ENCODE data around the gene EMC9. TPM values are rescaled to one million over a fixed set of nuclear protein-coding genes. Genes with fewer than 3 reads are reported as not detected.
A peak's percentile ranks its signal among the peaks of the same experiment; 100 is the strongest.

Gene EMC9
- total and polyA plus RNA-seq, 10 of the 15 experiments (the other 5 are each of a cell fraction or from before 2014, with no cell fraction given): 15.3 to 60.5 (median 30.3) TPM

- TF ChIP-seq, protein P1, sequence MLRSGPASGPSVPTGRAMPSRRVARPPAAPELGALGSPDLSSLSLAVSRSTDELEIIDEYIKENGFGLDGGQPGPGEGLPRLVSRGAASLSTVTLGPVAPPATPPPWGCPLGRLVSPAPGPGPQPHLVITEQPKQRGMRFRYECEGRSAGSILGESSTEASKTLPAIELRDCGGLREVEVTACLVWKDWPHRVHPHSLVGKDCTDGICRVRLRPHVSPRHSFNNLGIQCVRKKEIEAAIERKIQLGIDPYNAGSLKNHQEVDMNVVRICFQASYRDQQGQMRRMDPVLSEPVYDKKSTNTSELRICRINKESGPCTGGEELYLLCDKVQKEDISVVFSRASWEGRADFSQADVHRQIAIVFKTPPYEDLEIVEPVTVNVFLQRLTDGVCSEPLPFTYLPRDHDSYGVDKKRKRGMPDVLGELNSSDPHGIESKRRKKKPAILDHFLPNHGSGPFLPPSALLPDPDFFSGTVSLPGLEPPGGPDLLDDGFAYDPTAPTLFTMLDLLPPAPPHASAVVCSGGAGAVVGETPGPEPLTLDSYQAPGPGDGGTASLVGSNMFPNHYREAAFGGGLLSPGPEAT (IDR thresholded peaks at IDR 0.05; ENCODE audit: low read depth): peak; percentile 98
- TF ChIP-seq SPI1 (IDR thresholded peaks at IDR 0.05; ENCODE audit: borderline replicate concordance, insufficient read depth, low read depth, low read length) (peak; percentile 66), GABPA (IDR thresholded peaks at IDR 0.05; ENCODE audit: low read depth) (no peak), JUNB (IDR thresholded peaks at IDR 0.05) (no peak), ZBTB4 (CRISPR knock-in tag; IDR thresholded peaks at IDR 0.05) (no peak), MYC (IDR thresholded peaks at IDR 0.05; ENCODE audit: insufficient read depth, insufficient read length, insufficient replicate concordance, low read length, severe bottlenecking) (peak; percentile 76)
These were observed at the start of gene EMC9 (continued) for GRCh38 chr14:24141097-24141880.
